Rectal smooth muscle tissue (tissue), 1 donor: ENCODE measurements around the gene CHAF1B.

Experiments
- H3K27ac ChIP-seq: one replicate; pipeline ENCODE4 v1.7.0; 2013; ENCODE audit warnings: low read depth, low read length, inconsistent platforms
- H3K27me3 ChIP-seq: one replicate; pipeline ENCODE4 v1.7.0; 2013; ENCODE audit warnings: low read length; ENCODE audit not compliant: control insufficient read depth, insufficient read depth
- H3K36me3 ChIP-seq: one replicate; pipeline ENCODE4 v1.7.0; 2013; ENCODE audit warnings: low read length; ENCODE audit not compliant: control insufficient read depth, insufficient read depth
- H3K4me1 ChIP-seq: one replicate; pipeline ENCODE4 v1.7.0; 2013; ENCODE audit warnings: low read length; ENCODE audit not compliant: control insufficient read depth, insufficient read depth
- H3K4me3 ChIP-seq: one replicate; pipeline ENCODE4 v1.7.0; 2013; ENCODE audit warnings: low read length
- H3K9ac ChIP-seq: one replicate; pipeline ENCODE4 v1.7.0; 2013; ENCODE audit warnings: low read length

The CHAF1B gene

DNA sequence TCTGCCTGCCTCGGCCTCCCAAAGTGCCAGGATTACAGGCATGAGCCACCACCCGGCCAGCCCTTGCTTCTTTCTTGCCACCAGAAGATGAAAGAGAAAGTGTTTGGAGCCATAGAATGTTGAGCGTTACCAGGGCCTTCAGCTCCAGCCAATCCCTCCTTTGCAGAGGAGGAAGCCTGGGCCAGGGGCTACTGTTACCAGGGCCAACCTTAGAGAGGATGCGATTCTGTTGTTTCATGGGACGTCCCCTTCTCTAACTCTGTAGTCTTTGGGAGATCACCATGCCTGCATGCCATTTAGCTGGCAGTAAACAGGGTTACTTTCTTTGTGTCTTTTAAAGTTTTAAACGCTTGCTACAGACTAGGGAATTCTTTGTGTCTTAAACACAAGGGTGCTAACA is 49.0 kb downstream of the CHAF1B start:
- no peak overlapping the region for H3K4me3 ChIP-seq
- H3K4me1 ChIP-seq, result no peaks in the 10 kb centered on the region
- no peak overlapping the region for H3K9ac ChIP-seq
- H3K27me3 ChIP-seq, result peaks cover 2% of the 10 kb centered on the region
- no peak overlapping the region for H3K27ac ChIP-seq
- H3K36me3 ChIP-seq, result no peaks in the 10 kb centered on the region

DNA sequence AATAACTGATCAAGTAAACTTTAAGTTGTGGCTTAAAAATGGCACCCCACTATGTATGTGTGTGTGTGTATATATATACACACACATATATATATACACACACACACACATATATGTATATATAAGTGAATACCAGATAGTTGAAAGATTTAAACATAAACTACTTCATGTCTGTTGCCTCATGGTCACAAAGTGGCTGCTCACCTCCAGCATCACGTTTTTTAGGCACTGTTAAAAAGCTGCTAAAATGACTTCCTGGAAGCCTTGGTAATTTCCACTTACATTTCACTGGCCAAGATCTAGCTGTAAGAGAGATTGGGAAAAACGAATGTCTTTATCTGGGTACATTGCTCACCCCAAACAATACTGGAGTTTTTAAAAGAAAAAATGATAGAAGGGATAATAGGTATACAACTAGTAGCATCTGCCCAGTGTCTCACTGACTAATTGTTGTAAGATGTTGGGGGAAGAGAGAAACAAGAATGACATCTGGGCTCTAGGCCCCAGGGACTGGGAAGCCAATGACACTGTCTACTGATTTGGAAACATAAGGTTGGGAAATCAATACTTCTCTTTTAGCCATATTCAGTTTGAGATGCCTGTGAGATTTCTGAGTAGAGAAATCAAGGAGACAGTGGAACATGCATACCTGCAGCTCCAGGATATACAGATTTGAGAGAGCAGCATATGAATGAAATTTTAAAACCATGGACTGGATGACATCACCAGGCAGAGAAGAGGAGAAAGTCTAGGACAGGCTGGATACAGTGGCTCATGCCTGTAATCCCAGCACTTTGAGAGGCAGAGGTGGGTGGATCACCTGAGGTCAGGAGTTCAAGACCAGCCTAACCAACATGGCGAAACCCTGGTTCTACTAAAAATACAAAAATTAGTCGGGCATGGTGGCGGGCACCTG is 51.9 kb downstream of the CHAF1B start:
- Histone ChIP-seq H3K27ac (no peak overlapping the region), H3K27me3 (no peaks in the 10 kb centered on the region), H3K4me3 (no peak overlapping the region), H3K36me3 (no peaks in the 10 kb centered on the region), H3K9ac (no peak overlapping the region), H3K4me1 (no peaks in the 10 kb centered on the region)

GRCh38 chr21:36437745-36438128 is 52.5 kb downstream of the CHAF1B start:
- Histone ChIP-seq H3K4me3 (no peak overlapping the region), H3K36me3 (no peaks in the 10 kb centered on the region), H3K27me3 (no peaks in the 10 kb centered on the region), H3K27ac (no peak overlapping the region), H3K9ac (no peak overlapping the region), H3K4me1 (no peaks in the 10 kb centered on the region)

- Histone ChIP-seq H3K4me3 (no peak overlapping the region), H3K27me3 (no peaks in the 10 kb centered on the region), H3K9ac (no peak overlapping the region), H3K27ac (no peak overlapping the region), H3K36me3 (no peaks in the 10 kb centered on the region), H3K4me1 (no peaks in the 10 kb centered on the region)
These were observed 56.5 kb downstream of the CHAF1B start for GRCh38 chr21:36441715-36442114.

DNA sequence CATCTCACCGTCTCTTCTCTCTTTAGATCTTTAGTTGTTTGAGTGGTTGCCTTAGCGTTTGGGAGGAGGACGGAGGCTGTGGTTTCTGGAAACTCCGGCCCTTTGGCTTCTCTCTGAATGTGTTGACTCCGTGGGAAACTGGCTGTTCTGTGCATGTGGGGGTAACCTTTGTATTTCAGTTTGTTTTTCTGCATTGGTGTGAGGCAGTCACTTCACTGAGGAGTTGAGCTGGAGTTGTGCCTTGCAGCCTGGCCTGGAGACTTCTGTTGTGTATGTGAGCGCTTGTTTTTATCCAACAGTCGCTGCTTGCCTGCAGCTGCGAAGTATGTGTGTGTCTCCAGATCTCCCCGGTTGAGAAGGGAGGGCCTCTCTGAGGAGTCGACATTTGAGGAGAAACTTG is 61.1 kb downstream of the CHAF1B start:
- Histone ChIP-seq H3K36me3 (no peaks in the 10 kb centered on the region), H3K9ac (no peak overlapping the region), H3K4me1 (no peaks in the 10 kb centered on the region), H3K27ac (no peak overlapping the region), H3K27me3 (no peaks in the 10 kb centered on the region), H3K4me3 (no peak overlapping the region)

DNA sequence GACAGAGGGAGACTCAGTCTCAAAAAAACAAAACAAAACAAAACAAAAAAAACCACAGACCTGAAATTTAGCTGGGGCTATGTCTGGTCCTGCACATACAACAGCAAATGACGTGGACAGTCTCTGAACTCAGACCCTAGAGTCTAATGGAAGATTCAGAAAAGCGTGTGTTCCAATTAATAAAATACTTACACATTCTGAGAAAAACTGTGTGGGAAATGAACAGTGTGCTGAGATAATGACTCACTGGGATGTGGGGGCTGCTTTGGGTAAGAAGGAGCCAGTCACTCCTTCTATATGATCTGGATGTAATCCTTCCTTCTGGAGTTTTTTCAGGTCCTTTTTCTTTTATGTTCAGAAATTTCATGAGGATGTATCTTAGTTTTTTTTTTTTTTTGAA is 65.3 kb downstream of the CHAF1B start:
- Histone ChIP-seq H3K9ac (no peak overlapping the region), H3K36me3 (no peaks in the 10 kb centered on the region), H3K27ac (no peak overlapping the region), H3K4me1 (no peaks in the 10 kb centered on the region), H3K4me3 (no peak overlapping the region), H3K27me3 (no peaks in the 10 kb centered on the region)

- no peaks in the 10 kb centered on the region for H3K4me1 ChIP-seq
- no peak overlapping the region for H3K4me3 ChIP-seq
- no peak overlapping the region for H3K27ac ChIP-seq
- H3K27me3 ChIP-seq, result no peaks in the 10 kb centered on the region
- no peaks in the 10 kb centered on the region for H3K36me3 ChIP-seq
- no peak overlapping the region for H3K9ac ChIP-seq
These were observed 66.3 kb downstream of the CHAF1B start for GRCh38 chr21:36451506-36451905.

DNA sequence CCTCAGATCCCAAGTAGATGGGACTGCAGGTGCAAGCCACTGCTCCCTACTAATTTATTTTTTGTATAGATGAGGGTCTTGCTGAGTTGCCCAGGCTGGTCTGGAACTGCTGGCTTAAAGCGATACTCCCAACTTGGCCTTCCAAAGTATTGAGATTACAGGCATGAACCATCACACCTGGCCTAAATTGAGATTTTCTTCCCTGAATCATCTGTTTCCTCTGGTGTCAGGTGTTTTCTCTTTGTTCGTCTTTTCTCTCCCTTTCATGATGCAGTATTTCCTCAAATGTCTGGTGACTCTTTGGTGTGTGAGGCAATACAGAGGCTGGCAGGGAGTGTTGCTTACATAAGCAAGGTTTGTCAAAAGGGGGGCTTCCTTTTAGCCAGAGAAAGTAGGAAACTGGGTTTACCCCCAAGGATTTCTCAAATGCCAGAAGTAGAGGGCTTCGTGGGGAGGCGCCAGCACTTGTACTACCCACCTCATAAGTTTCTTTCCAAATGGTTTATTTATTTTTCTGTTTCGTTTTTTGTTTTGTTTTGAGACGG is 67.2 kb downstream of the CHAF1B start:
- Histone ChIP-seq H3K36me3 (no peaks in the 10 kb centered on the region), H3K4me1 (no peaks in the 10 kb centered on the region), H3K9ac (no peak overlapping the region), H3K27me3 (no peaks in the 10 kb centered on the region), H3K27ac (no peak overlapping the region), H3K4me3 (no peak overlapping the region)

DNA sequence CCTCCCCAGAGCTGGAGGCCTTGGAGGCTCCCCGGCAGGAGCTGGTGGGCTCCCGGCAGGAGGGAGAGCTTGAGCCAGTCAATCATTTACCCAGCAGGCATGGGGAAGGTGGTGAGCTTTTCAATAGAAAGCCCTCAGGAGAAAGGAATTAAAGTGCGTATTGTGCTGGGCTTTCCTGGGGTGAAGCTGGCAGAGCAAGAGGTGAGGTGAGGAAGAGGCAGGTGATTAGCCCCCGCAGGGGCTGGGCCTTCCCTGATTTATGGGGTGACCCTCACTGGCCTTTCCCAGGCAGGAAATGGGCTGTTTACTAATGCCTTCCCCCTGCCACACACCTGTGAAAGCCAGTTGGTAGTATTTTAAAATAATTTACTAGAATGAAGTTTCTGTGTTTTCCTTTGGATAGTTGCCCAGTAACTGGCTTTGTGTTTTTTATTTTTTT is 68.9 kb downstream of the CHAF1B start:
- Histone ChIP-seq H3K9ac (no peak overlapping the region), H3K27ac (no peak overlapping the region), H3K4me1 (no peaks in the 10 kb centered on the region), H3K27me3 (no peaks in the 10 kb centered on the region), H3K36me3 (no peaks in the 10 kb centered on the region), H3K4me3 (no peak overlapping the region)

DNA sequence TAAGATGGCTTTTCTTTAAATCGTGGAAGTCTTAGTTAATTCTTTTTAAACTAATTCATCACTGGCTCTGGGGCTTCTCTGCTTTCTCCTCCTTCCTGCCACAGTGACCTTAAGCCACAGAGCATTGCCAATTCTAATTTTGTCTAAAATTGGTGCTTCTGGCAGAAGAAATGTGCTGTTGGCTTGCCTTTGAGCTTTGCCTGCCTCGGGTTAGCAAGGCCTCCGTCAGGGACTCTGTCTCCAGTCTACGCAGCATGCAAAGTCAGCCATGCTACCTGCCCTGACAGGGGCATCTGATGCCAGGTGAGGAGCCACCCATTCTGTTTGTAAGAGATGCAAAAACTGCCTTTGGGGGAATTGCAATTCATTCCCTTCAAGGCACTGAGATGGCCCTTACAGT is 69.5 kb downstream of the CHAF1B start:
- H3K27me3 ChIP-seq, result no peaks in the 10 kb centered on the region
- H3K9ac ChIP-seq, result no peak overlapping the region
- no peak overlapping the region for H3K27ac ChIP-seq
- no peaks in the 10 kb centered on the region for H3K36me3 ChIP-seq
- no peak overlapping the region for H3K4me3 ChIP-seq
- H3K4me1 ChIP-seq, result no peaks in the 10 kb centered on the region

DNA sequence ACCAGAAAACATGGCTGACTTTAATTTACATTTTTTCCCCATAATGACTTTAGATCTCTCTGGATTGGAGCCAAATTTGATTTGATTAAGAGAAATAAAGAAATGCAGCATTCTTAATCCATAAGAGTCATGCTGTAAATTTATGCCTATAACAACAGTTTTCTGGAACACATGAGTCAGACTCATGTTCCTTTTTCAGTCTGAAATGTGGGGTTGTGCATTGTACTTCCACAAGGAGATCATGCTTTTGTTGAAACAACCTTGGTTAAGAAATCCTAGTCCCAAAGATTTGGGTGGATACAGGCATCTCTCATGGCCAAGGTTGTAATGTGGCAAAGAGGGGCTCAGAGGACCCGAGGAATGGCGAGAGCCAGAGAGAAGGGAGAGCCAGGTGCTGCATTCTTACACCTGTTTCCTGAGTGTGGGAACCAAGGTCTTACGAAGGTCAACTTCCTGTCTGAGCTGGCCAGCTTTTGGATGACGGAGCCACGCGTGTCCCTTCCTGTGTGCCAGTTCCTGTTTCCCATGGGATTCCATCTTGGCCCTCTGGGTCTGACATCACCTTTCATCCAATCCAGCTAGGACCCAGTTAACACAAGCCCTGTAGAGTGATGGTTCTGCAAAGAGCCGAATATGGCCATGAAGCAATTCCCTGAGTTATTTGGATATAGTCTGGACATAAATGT is 71.7 kb downstream of the CHAF1B start:
- H3K36me3 ChIP-seq, result no peaks in the 10 kb centered on the region
- H3K4me3 ChIP-seq, result no peak overlapping the region
- H3K27ac ChIP-seq, result no peak overlapping the region
- no peak overlapping the region for H3K9ac ChIP-seq
- no peaks in the 10 kb centered on the region for H3K27me3 ChIP-seq
- H3K4me1 ChIP-seq, result no peaks in the 10 kb centered on the region

DNA sequence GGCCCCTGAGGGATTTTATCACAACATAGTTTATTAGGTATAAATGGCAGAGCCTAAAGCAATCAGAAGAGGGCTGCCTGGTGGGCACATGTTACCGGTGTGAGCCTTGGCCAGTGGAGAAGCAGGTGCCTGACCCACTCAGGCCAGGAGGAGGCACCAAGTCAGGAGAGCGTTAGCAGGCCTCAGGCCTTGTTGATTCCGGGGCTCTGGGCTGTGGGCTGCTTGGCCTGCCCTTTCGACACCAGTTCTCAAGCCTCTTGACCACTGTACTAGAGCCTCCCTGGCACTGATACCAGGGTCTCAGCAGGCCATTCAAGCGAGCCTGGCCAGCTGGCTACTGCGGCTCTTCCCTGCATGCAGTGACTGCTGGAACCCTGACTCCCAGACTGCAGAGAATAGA is 73.9 kb downstream of the CHAF1B start:
- H3K4me3 ChIP-seq, result no peak overlapping the region
- H3K27ac ChIP-seq, result no peak overlapping the region
- H3K27me3 ChIP-seq, result no peaks in the 10 kb centered on the region
- no peaks in the 10 kb centered on the region for H3K4me1 ChIP-seq
- H3K9ac ChIP-seq, result no peak overlapping the region
- H3K36me3 ChIP-seq, result no peaks in the 10 kb centered on the region
